Retinal pigment epithelial cell (primary cell): ENCODE measurements around the gene CIB4.

Source experiments
- DNase-seq: peaks from one replicate; pipeline ENCODE4 v3.0.0-alpha.2; 2010; ENCODE audit warnings: low read depth
- H3K4me3 ChIP-seq: 2 replicates; pipeline ENCODE4 v1.5.1; 2011; ENCODE audit warnings: mild to moderate bottlenecking, low read length, control low read depth, moderate library complexity
- TF ChIP-seq, protein P1 (sequence below): conservative IDR thresholded peaks from 2 replicates; pipeline ENCODE4 v1.5.1; 2011; ENCODE audit warnings: low read depth, low read length, control low read depth, inconsistent platforms

CIB4 gene

DNA sequence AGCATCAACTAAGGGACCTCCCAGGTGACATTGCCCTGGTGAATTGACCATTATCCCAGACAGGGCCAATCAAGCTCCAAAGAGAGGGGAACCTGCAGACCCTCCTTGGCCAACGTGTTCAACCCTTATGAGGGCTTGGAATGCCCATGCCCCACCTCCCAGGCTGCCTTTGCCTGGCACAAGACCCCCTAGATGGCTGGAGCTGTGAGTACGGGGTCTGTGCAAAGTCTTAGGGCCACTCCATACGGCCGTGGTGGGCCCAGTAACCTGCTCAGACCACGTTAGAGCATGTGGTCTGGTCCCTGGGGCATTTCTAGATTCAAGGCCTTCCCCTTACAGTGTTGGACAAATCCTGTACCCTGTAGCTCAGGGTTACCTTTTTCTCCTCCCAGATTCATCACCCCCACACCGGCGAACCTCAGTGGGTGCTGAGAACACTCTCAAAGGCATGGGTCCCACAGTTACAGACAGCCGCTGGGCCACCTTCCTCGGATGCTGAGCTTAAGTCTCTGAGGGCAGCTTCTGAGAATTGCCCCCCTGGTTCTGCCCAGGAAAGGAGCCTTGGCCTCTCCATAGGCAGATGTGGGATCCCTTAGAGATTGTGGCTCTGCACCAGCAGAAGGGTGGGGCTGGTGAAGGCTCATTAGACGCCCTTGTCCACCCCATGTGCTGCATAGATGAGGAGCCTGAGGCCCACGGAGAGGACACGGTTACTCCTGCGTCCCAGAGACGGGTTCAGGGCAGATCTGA, 33.0 kb upstream of the CIB4 start:
- DNase-seq, result no peak
- TF ChIP-seq, protein P1, sequence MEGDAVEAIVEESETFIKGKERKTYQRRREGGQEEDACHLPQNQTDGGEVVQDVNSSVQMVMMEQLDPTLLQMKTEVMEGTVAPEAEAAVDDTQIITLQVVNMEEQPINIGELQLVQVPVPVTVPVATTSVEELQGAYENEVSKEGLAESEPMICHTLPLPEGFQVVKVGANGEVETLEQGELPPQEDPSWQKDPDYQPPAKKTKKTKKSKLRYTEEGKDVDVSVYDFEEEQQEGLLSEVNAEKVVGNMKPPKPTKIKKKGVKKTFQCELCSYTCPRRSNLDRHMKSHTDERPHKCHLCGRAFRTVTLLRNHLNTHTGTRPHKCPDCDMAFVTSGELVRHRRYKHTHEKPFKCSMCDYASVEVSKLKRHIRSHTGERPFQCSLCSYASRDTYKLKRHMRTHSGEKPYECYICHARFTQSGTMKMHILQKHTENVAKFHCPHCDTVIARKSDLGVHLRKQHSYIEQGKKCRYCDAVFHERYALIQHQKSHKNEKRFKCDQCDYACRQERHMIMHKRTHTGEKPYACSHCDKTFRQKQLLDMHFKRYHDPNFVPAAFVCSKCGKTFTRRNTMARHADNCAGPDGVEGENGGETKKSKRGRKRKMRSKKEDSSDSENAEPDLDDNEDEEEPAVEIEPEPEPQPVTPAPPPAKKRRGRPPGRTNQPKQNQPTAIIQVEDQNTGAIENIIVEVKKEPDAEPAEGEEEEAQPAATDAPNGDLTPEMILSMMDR, result no peak

DNA sequence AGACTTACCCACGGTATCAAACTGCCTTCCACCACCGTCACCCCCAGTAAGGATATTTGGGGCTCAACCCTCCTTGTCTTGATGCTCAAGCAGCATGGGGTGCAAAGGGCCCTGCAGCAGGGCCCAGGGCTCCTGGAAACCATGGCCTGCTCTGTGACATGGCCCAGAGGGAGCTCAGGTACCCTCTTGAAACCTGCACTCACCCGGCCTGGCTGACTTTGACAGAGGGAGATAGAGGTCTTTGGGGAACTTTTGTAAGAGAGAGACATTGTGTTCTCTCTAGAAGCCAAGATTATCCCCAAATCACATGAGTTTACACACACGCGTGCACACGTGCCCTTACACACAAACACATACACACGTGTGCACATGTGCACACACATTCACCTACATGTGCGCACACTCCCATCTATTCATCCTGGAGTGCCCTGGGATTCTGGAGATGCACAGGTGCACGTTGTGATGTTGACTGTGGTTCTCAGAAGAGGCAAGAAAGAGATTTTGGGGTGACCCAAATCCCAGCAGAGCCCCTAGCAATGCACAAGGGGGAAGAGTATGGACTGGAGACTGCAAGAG, 31.7 kb upstream of the CIB4 start:
- H3K4me3 ChIP-seq, result no peak overlapping the region
- TF ChIP-seq, protein P1, result no peak
- DNase-seq, result no peak

More for the DNA sequence above, 33.0 kb upstream of the CIB4 start:
- H3K4me3 ChIP-seq, result no peak overlapping the region

DNA sequence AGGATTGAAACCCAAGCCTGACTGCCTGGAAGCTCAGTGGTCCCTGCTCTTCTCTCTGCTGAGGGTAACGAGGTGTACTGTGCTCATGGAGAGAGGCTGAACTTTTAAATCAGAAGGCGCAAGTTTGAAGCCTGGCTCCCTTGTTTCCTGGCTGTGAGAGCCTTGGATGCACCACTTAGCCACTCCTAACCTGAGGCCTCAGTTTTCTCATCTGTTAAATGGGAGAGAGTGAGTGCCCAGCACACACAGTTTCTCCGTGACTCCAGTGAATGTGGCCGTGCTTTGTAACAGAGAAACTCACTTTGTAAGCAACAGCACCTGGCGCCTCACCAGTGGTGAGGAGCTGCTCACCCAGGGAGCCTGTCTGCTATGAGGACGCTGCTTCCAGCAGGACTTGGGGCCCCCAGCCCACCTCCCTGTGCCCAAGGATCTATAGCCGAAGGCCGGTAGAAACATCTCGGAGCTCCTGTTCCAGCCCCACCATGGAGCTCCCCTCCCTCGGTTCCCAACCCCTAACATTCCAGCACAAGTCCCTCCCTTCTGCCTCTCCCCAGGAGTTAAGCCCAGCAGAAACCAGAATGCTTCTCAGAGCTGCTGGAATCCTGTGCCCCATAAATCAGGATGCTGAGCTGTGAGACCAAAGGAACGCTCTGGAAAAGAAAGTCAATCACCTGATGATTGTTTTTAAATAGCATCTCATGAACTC, 31.1 kb upstream of the CIB4 start:
- TF ChIP-seq, protein P1, result no peak
- no peak for DNase-seq
- H3K4me3 ChIP-seq, result no peak overlapping the region

DNA sequence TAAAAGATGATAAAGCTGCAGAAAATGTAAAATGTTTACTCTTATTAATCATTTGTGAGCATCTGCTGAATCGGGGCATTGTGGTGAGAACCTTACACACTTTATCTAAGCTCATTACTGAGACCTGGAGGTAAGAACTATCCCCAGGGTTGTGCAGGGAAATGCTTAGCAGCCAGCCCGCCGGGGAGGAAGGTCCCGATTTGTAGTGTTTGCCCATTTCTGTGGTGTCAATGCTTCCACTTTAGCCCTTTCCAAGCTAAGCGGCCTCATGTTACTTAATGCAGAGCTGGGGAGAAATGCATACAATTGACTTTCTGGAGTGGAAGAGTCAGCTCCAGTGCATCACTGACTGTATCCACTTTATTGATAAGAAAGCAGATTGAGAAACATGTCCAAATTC, 30.5 kb upstream of the CIB4 start:
- no peak overlapping the region for H3K4me3 ChIP-seq
- no peak for DNase-seq
- TF ChIP-seq, protein P1, result no peak

DNA sequence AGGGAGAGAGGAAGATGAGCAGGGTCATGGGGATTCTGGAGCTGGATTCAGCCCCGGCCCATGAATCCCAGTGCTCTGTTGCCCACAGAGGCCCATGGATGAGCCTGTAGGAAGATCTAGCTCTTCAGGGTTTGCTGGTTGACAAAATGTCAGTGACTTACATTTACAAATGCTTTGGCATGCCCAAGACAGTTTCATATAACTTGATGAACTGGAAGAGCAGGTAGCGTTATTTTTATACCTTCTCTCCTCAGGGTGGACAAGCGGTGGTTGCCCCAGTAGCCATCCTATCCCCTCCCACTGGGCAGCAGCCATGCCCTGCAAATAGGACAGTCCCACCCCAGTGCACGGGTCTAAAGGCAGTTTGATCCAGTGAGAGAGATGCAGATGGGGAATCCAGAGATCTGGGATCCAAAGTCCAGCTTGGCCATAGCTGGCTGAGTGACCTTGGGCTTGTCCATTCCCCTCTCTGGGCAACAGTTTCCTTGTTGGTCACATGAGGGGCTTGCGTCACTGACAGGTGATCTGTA, 29.8 kb upstream of the CIB4 start:
- TF ChIP-seq, protein P1, result no peak
- DNase-seq, result no peak
- H3K4me3 ChIP-seq, result no peak overlapping the region

DNA sequence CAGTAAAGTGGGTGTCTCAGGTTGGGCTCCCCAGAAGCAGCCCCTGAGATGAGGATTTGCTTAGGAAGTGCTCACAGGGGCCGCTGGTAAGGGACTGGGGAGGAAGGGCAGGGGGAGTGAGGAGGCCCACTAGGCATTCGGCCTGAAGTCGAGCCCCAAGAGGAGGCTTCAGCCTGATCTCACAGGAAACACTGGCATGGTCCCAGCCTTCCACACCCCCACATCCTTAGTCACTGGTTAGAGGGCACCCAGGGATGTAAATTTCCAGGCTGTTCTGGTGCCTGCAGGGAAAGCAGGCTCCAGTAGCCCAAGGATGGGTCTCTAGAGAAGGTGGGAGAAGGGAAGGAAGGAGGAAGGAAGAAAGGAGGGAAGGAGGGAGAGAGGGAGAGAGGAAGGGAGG, 29.0 kb upstream of the CIB4 start:
- H3K4me3 ChIP-seq, result no peak overlapping the region
- no peak for DNase-seq
- TF ChIP-seq, protein P1, result no peak
